Breast epithelium (tissue), 3 donors: ENCODE measurements around the gene THOC6.

ENCODE experiments used
- POLR2A ChIP-seq: fragments of 450-650 bp; IDR thresholded peaks from one replicate; pipeline ENCODE4 v1.6.1; 2016; ENCODE audit warnings: antibody characterized with exemption, mild to moderate bottlenecking, moderate library complexity
- POLR2AphosphoS5 ChIP-seq, 3 donors: sonication (generic); formaldehyde crosslinking; IDR thresholded peaks; one replicate each; pipeline ENCODE4 v1.6.1; 2017; ENCODE audit warnings: antibody characterized with exemption in 3 of 3
- TF ChIP-seq, protein P1 (sequence below), 3 donors: fragments of 450-650 bp; IDR thresholded peaks; one replicate each; pipeline ENCODE4 v1.5.1; 2016 to 2017; ENCODE audit warnings: antibody characterized with exemption in 3 of 3, mild to moderate bottlenecking in 3 of 3, moderate library complexity in 3 of 3

DNA sequence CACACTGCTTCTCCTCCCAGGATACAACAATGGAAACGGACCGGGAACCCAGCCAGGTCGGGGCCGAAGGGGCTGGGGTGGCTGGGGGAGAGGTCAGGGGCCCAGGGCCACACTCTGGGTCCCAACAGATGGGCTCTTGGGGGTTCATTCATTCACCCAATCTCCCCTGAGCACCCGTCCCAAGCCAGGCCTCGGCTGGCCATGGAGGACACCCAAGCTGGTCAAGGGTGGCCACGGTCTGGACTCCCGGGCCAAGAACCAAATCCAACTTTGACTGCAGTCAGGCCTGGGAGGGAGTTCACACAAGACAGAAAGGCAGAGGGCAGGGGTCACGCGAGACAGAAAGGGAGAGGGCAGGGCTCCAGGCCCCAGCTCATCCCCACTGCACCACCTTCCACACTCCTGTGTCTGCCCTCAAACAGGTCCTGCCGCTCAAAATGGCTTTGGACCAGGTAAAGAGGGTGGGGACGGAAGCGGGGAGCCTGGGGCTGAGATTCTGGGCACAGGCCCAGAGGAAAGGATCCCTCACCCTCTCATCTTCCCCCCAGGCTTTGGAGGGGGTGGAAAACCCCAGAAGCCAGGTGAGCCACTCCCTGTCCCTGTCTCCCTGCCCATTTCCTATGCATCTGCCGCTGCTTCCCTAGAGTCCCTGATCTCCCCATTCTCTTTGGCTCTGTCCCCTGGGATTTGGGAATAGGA lies 31.3 kb upstream of the THOC6 start:
- TF ChIP-seq, protein P1, sequence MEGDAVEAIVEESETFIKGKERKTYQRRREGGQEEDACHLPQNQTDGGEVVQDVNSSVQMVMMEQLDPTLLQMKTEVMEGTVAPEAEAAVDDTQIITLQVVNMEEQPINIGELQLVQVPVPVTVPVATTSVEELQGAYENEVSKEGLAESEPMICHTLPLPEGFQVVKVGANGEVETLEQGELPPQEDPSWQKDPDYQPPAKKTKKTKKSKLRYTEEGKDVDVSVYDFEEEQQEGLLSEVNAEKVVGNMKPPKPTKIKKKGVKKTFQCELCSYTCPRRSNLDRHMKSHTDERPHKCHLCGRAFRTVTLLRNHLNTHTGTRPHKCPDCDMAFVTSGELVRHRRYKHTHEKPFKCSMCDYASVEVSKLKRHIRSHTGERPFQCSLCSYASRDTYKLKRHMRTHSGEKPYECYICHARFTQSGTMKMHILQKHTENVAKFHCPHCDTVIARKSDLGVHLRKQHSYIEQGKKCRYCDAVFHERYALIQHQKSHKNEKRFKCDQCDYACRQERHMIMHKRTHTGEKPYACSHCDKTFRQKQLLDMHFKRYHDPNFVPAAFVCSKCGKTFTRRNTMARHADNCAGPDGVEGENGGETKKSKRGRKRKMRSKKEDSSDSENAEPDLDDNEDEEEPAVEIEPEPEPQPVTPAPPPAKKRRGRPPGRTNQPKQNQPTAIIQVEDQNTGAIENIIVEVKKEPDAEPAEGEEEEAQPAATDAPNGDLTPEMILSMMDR (IDR thresholded peaks at IDR 0.05), result no peak
- TF ChIP-seq POLR2AphosphoS5 (IDR thresholded peaks at IDR 0.05), result no peak
- TF ChIP-seq POLR2A, result no peak
